GM13976 (cell line): Measurements from ENCODE around the gene C5orf15.

Experiments
- DNase-seq: peaks from one replicate; pipeline ENCODE4 v3.0.0; 2012; ENCODE audit warnings: low spot score
- CTCF ChIP-seq: IDR thresholded peaks from 2 replicates; pipeline ENCODE4 v1.5.1; 2012; ENCODE audit warnings: borderline replicate concordance, mild to moderate bottlenecking; ENCODE audit not compliant: insufficient read depth; ENCODE audit errors: extremely low read depth, missing control alignments, control extremely low read depth
- in situ Hi-C: fragments of 300-500 bp; cut with MboI; formaldehyde crosslinking; loops from one replicate; pipeline ENCODE4 v1.12.0; 2022; ENCODE audit warnings: low sequenced_read_pairs, mixed read lengths, inconsistent platforms; ENCODE audit not compliant: unreplicated experiment

The C5orf15 gene

GRCh38 chr5:134003817-134004625 is 35.6 kb upstream of the C5orf15 start:
- in situ Hi-C loops = no loop called here
- no peak for TF ChIP-seq CTCF
- DNase-seq = peak; percentile 81

GRCh38 chr5:134003064-134003816 is 34.8 kb upstream of the C5orf15 start:
- DNase-seq = peak; percentile 39
- TF ChIP-seq CTCF = no peak
- in situ Hi-C loops = no loop called here

DNA sequence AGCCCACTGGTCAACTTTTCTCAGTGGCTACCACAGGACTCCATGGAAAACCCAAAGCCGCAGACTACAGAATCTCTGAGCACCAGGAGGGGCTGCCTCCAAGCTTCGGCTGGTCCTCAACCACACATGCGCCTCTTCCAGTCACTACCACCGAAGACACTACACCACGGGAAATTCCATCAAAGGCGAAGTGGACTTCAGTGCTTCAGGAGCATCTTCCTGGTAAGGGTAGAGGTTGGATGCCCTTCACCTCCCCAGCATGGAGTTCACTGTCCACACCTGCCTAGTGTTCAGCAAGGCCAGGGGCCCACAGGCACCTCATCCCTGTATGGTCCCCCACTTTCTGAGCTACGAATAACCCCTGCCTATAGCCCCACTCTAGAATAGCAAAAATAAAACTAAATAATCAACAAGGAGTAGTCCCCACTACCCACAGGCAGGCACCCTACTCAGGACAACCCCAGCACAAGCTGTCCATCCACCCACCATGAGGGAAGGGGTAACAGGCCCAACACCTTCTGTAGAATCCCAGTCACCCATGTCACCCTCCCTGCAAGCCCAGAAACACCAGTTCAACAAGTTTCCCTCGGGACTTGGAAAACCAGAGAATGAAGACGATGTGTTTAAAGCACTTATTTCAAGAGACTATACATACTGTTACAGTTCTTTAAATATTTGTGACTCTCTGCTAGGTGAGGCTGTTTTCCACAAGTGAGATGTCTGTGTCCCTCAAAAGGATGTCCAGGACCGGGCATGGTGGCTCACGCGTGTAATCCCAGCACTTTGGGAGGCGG is 33.7 kb upstream of the C5orf15 start:
- no peak for DNase-seq
- in situ Hi-C loops = no loop called here
- no peak for TF ChIP-seq CTCF

- in situ Hi-C loops = no loop called here
- no peak for TF ChIP-seq CTCF
- DNase-seq = no peak
These were observed 32.5 kb upstream of the C5orf15 start for GRCh38 chr5:134000696-134001453.

DNA sequence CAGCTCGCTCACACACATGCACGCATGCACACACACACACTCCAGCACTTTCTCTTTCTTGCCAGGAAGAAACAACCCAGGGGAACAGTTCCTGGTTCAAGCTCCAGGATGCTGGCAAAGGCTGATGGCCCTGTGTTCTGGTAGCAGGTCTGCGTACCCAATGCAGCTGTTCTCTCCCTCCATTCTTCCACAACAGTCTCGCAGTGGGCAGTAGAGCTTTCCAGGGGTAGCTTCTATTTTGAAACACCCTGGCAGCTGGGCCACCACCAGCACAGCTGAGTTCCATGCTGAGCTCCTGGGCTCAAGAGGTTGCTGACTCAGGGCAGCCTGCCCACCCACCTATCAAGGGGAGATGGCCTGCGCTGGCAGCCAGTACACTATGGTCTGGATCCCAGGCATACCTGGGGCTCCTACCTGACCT is 31.7 kb upstream of the C5orf15 start:
- in situ Hi-C loops = no loop called here
- no peak for DNase-seq
- TF ChIP-seq CTCF = no peak

DNA sequence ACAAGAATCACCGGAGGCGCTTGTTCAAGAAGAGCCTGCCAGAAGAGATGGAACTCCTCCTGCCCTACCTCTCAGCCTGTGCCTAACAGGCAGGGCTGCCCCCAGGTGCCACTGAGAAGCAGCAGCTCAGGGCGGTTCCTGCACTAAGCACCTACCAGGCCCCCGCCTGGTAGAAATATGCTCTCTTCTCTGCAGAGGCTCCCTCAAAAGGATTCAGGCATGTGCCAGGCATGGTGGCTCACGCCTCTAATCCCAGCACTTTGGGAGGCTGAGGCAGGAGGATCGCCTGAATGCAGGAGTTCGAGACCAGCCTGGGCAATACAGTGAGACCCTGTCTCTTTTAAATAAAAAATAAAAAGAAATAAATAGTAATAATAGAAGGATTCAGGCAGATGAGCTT is 30.4 kb upstream of the C5orf15 start:
- DNase-seq = no peak
- in situ Hi-C loops = no loop called here
- TF ChIP-seq CTCF = no peak
